Ovary (tissue), 3 donors: ENCODE data around the gene ASCC3.

Experiments
- EP300 ChIP-seq: sonication (generic); formaldehyde crosslinking; IDR thresholded peaks from one replicate; pipeline ENCODE4 v1.6.1; 2017; ENCODE audit warnings: antibody characterized with exemption
- POLR2A ChIP-seq: fragments of 450-650 bp; IDR thresholded peaks from one replicate; pipeline ENCODE4 v1.6.1; 2017; ENCODE audit warnings: antibody characterized with exemption, mild to moderate bottlenecking, moderate library complexity
- TF ChIP-seq, protein P1 (sequence below), 3 donors: fragments of 450-650 bp in 2 of 3; fragments of 200-600 bp in 1 of 3; IDR thresholded peaks; one replicate each; pipeline versions ENCODE4 v1.5.1 to v1.8.0; 2016 to 2022; ENCODE audit warnings: antibody characterized with exemption in 3 of 3, mild to moderate bottlenecking in 1 of 3
- donor health status: DM: no; HTN: no; CAD: no.

DNA sequence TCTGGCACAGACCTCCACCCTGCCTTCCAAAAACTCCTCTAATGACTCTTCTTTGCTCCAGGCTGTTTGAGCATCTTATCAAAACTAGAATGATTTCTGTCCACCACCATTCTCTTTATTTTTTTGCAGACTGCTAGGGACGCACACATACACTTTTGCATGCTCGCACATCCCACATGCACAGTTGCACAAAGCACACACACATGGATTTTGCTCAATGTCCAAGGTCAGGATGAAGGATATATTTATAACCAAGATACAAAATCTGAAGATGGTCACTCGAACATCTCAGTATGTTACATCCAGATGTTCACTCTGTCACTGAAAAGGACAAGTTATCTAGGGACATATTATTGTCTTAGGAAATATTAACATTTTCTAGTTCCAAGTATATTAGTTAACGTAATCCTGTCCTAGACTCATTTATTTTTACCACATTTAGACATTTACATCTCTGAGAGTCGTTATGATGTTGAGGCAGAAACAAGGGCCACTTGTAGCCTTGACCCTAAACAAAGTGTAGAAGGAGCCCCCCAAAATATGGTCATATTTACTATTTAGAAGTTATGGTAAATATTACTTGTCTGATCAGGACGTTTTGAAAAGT is 413.0 kb downstream of the ASCC3 start:
- TF ChIP-seq, protein P1, sequence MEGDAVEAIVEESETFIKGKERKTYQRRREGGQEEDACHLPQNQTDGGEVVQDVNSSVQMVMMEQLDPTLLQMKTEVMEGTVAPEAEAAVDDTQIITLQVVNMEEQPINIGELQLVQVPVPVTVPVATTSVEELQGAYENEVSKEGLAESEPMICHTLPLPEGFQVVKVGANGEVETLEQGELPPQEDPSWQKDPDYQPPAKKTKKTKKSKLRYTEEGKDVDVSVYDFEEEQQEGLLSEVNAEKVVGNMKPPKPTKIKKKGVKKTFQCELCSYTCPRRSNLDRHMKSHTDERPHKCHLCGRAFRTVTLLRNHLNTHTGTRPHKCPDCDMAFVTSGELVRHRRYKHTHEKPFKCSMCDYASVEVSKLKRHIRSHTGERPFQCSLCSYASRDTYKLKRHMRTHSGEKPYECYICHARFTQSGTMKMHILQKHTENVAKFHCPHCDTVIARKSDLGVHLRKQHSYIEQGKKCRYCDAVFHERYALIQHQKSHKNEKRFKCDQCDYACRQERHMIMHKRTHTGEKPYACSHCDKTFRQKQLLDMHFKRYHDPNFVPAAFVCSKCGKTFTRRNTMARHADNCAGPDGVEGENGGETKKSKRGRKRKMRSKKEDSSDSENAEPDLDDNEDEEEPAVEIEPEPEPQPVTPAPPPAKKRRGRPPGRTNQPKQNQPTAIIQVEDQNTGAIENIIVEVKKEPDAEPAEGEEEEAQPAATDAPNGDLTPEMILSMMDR (IDR thresholded peaks at IDR 0.05), result no peak
- TF ChIP-seq POLR2A (no peak), EP300 (no peak)
